Endothelial cell (in vitro differentiated cells): ENCODE data around the gene XYLT1. TPM values are rescaled to one million over a fixed set of nuclear protein-coding genes. Genes with fewer than 3 reads are reported as not detected.

Experiments used
- DNase-seq: peaks from one replicate; pipeline ENCODE4 v3.0.0; 2021; ENCODE audit warnings: low spot score
- H3K27ac Mint-ChIP-seq: one replicate; pipeline ENCODE4 v1.8.0; 2021; ENCODE audit warnings: mixed read lengths, inconsistent platforms; ENCODE audit not compliant: unreplicated experiment
- H3K27me3 Mint-ChIP-seq: one replicate; pipeline ENCODE4 v1.8.0; 2021; ENCODE audit warnings: mild to moderate bottlenecking, moderate library complexity, mixed read lengths, inconsistent platforms; ENCODE audit not compliant: unreplicated experiment
- H3K36me3 Mint-ChIP-seq: one replicate; pipeline ENCODE4 v1.8.0; 2021; ENCODE audit warnings: mild to moderate bottlenecking, low read depth, mixed read lengths, inconsistent platforms; ENCODE audit not compliant: unreplicated experiment
- H3K4me1 Mint-ChIP-seq: one replicate; pipeline ENCODE4 v1.8.0; 2021; ENCODE audit warnings: mild to moderate bottlenecking, mixed read lengths, inconsistent platforms; ENCODE audit not compliant: unreplicated experiment
- H3K4me3 Mint-ChIP-seq: one replicate; pipeline ENCODE4 v1.8.0; 2021; ENCODE audit warnings: mild to moderate bottlenecking, mixed read lengths, inconsistent platforms; ENCODE audit not compliant: unreplicated experiment
- H3K9me3 Mint-ChIP-seq: one replicate; pipeline ENCODE4 v1.8.0; 2021; ENCODE audit warnings: mixed read lengths, inconsistent platforms; ENCODE audit not compliant: unreplicated experiment
- total RNA-seq: library from RNA; stranded (reverse); fragmentation: NEBNext Ultra II Directional; extraction: Animal tissue kit (Norgen Biotek cat#: 25700); gene quantifications from one replicate; pipeline ENCODE4 v1.2.1, GENCODE V29; 2021; ENCODE audit not compliant: unreplicated experiment
- TF ChIP-seq, protein P1 (sequence below): fragments of 200-600 bp; sonication (generic); IDR thresholded peaks from one replicate; pipeline ENCODE4 v1.5.0; 2021; ENCODE audit warnings: antibody characterized with exemption; ENCODE audit not compliant: unreplicated experiment

XYLT1 gene
- total RNA-seq, 1 donor from 2014 or later = 11.1 TPM

DNA sequence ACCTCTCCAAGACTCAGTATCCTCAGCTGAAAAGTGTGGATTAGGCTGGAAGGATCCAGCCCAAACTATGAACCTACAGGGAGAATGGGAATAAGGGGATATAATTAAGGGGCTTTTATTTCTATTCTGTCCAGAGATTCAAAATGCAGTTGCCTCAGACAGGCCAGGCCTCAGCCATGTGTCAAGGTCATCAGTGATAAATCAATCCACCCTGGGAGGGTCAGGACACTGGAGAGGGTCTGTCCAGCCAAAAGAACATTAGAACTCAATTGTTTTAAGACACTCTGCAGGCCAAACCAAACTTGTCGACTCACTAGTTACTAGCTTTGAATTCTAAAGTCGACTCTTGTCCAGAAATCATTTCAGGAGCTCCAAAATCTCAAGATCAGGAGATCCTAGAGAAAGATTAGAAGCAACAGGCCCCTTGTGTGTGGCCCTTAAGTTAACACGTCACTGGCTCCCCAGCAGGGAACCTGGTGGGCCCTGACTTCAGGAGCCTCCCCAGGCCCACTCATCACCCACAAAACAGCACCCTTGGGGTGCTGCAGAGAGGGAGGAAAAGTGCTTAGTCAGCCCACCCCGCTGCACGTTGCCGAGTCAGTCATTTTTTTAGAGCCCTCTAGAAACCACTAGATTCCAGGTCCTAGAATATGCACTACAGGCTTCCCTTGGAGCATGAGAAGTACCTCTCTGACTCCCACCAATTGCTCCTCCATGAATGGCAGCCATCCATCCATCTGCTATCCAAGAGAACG, 156.8 kb downstream of the XYLT1 start:
- peaks cover 4% of the 10 kb centered on the region for H3K4me1 Mint-ChIP-seq
- no peaks in the 10 kb centered on the region for H3K9me3 Mint-ChIP-seq
- no peak for DNase-seq
- H3K36me3 Mint-ChIP-seq = no peaks in the 10 kb centered on the region
- no peak overlapping the region for H3K4me3 Mint-ChIP-seq
- no peak overlapping the region for H3K27ac Mint-ChIP-seq
- TF ChIP-seq, protein P1, sequence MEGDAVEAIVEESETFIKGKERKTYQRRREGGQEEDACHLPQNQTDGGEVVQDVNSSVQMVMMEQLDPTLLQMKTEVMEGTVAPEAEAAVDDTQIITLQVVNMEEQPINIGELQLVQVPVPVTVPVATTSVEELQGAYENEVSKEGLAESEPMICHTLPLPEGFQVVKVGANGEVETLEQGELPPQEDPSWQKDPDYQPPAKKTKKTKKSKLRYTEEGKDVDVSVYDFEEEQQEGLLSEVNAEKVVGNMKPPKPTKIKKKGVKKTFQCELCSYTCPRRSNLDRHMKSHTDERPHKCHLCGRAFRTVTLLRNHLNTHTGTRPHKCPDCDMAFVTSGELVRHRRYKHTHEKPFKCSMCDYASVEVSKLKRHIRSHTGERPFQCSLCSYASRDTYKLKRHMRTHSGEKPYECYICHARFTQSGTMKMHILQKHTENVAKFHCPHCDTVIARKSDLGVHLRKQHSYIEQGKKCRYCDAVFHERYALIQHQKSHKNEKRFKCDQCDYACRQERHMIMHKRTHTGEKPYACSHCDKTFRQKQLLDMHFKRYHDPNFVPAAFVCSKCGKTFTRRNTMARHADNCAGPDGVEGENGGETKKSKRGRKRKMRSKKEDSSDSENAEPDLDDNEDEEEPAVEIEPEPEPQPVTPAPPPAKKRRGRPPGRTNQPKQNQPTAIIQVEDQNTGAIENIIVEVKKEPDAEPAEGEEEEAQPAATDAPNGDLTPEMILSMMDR = no peak
- no peaks in the 10 kb centered on the region for H3K27me3 Mint-ChIP-seq

DNA sequence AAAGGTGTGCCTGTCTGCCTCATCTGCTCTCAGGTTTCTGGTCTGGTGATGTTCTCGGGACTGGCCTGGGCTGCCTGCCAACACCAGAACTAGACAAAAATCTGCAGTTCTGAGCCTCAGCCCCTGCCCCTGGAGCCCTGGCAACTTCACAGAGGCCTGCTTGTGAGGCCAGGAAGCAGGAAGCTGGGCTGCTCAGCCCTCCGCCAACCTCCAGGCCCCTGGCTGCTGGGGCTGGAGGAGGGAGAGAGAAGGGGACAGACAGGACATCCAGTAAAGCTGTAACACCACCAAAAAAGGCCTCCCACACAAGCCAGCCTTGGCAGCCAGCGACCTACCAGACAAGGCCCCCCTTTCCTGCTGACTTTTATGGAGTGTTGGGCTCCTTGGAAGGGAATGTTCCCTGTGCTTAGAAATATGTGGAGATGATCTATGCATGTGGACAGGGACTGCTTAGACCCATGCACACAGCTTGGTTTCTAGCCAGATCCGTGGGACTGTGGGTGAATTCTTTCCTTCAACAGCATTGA, 157.6 kb downstream of the XYLT1 start:
- Mint-ChIP-seq H3K4me3 (no peak overlapping the region), H3K27ac (no peak overlapping the region), H3K9me3 (no peaks in the 10 kb centered on the region), H3K27me3 (no peaks in the 10 kb centered on the region), H3K36me3 (no peaks in the 10 kb centered on the region), H3K4me1 (peaks cover 4% of the 10 kb centered on the region)
- DNase-seq = peak; percentile 34
- TF ChIP-seq, protein P1 = no peak

DNA sequence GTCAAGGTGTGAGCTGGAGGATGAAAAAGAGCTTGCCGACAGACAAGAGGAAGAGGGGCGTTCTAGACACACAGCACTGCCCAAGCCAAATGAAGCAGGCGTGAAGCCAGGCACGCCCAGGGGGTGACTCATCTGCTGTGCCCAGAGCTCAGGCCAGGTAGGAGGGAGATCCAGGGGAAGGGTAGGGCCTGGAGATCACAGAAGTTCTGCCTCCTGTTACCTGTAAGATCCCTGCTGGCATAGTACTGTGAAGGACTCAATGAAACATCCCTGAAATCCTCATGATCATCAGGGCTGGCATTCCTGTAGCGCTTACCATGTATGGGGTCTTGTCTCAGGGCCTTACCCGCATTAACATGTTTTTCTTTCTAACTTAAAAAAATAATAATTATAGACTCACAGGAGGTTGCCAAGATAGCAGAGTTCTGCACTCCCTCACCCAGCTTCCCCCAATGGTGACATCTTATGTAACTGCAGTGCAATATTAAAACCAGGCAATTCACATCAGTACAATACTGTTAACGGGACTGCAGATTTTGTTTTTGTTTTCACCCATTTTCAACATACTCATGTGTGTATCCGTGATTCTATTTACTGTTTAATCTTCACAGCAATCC, 158.6 kb downstream of the XYLT1 start:
- no peak for DNase-seq
- no peaks in the 10 kb centered on the region for H3K36me3 Mint-ChIP-seq

DNA sequence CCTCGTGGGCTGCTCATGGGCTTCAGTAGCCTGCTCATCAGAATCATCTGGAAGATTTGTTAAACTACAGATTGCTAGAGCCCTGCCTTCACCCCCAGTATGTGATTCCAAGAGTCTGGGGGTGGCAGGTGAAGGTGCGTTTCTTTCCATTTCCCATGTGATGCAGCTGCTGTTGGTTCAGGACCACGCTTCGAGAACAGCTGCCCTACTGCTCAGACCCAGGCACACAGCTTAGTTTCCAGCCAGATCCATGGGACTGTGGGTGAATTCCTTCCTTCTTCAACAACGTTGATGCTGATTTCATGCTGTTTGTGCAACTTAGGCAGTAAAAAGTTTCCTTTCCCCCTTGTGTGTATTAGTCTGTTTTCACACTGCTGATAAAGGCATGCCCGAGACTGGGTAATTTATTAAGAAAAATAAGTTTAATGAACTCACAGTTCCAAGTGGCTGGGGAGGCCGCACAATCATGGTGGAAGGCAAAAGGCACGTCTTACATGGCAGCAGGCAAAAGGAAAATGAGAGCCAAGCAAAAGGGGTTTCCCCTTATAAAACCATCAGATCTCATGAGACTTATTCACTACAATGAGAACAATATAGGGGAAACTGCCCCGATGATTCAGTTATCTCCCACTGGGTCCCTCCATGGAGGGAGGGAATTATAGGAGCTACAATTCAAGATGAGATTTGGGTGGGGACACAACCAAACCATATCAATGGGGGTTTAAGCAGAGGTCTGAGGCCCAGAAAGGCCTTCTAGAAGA, 159.2 kb downstream of the XYLT1 start:
- no peaks in the 10 kb centered on the region for H3K9me3 Mint-ChIP-seq
- TF ChIP-seq, protein P1 = no peak
- DNase-seq = no peak
- peaks cover 4% of the 10 kb centered on the region for H3K4me1 Mint-ChIP-seq
- H3K4me3 Mint-ChIP-seq = no peak overlapping the region
- H3K36me3 Mint-ChIP-seq = no peaks in the 10 kb centered on the region
- no peaks in the 10 kb centered on the region for H3K27me3 Mint-ChIP-seq
- no peak overlapping the region for H3K27ac Mint-ChIP-seq

More for the DNA sequence above, 158.6 kb downstream of the XYLT1 start:
- H3K27me3 Mint-ChIP-seq = no peaks in the 10 kb centered on the region
- no peak overlapping the region for H3K4me3 Mint-ChIP-seq
- TF ChIP-seq, protein P1 = no peak
- no peaks in the 10 kb centered on the region for H3K9me3 Mint-ChIP-seq
- H3K4me1 Mint-ChIP-seq = peaks cover 4% of the 10 kb centered on the region
- no peak overlapping the region for H3K27ac Mint-ChIP-seq
